ENCODE results near the gene CRYGC. TPM values are rescaled to one million over a fixed set of nuclear protein-coding genes. Genes with fewer than 3 reads are reported as not detected.

Gene CRYGC
- total and polyA plus RNA-seq, 2 of the 8 experiments (the other 6 are each of a cell fraction or from before 2014, with no cell fraction given) = not detected

DNA sequence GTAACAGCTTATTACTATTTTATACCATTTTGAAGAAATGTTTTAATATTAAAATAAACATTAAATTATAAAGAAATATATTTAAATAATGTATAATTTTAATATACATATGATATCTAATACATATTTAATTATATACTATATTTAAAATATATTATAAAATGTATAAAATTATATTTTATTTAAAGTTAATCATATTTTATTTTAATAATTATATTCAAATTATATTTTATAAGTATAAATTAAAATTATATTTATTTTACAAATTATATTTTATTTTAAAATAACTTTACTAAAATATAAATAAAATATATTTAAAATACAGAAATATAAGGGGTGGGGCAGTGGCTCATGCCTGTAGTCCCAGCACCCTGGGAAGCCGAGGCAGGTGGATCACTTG, 7.4 kb downstream of the CRYGC start:
- ChIA-PET CTCF (ENCODE audit: partially characterized antibody) (interaction anchor here (1.5 to 1.7 kb wide), 3 partner anchors 9 to 25 kb away, joined by 4 to 7 read pairs (median 5); no protein-coding TSS in a partner anchor), POLR2A (ENCODE audit: partially characterized antibody) (no interaction called here)
- DNase-seq (ENCODE audit: low read depth in 1 of 2, low spot score in 2 of 2) (no peak), FAIRE-seq (no peak)
- Histone ChIP-seq H3K4me1 (replicated peaks in 1 of 4; ENCODE audit: control insufficient read depth in 3 of 4, insufficient read depth in 4 of 4, low read length in 3 of 4) (no peaks in the 10 kb centered on the region), H2AK5ac (ENCODE audit: low read depth, low read length) (no peak overlapping the region), H2BK15ac (ENCODE audit: low read length) (no peak overlapping the region), H3K14ac (ENCODE audit: insufficient read length) (no peak overlapping the region), H4K91ac (replicated peaks; ENCODE audit: insufficient read length, low read length) (no peak overlapping the region), H3K27me3 (replicated peaks in 1 of 4; ENCODE audit: control insufficient read depth in 3 of 4, extremely low read depth in 1 of 4, insufficient read depth in 3 of 4, low read length in 3 of 4) (no peaks in the 10 kb centered on the region), H3K18ac (ENCODE audit: extremely low read depth, low read length) (no peak overlapping the region), H3K79me1 (ENCODE audit: low read depth, low read length) (no peaks in the 10 kb centered on the region), H4K8ac (ENCODE audit: extremely low read depth, insufficient read depth, low read length) (no peak overlapping the region), H3K4me3 (ENCODE audit: extremely low read depth in 1 of 4, insufficient read depth in 2 of 4, low read depth in 3 of 4, low read length in 4 of 4) (no peak overlapping the region), H3K9ac (replicated peaks in 1 of 4; ENCODE audit: extremely low read depth in 1 of 4, low read depth in 3 of 4, low read length in 3 of 4) (no peak overlapping the region), H4K20me1 (replicated peaks in 1 of 2; ENCODE audit: control insufficient read depth in 1 of 2, insufficient read depth in 2 of 2, low read length in 2 of 2) (no peaks in the 10 kb centered on the region), H3K4ac (replicated peaks; ENCODE audit: insufficient read length, low read depth, low read length) (no peak overlapping the region), H3K79me2 (ENCODE audit: control insufficient read depth in 1 of 2, insufficient read depth in 2 of 2, low read length in 2 of 2) (no peaks in the 10 kb centered on the region), H2BK120ac (replicated peaks; ENCODE audit: low read depth, low read length) (no peak overlapping the region), H3K36me3 (ENCODE audit: control insufficient read depth in 2 of 4, insufficient read depth in 4 of 4, low read length in 3 of 4) (no peaks in the 10 kb centered on the region), H4K5ac (ENCODE audit: insufficient read length, low read depth, low read length) (no peak overlapping the region), H2AFZ (ENCODE audit: low read length) (no peak overlapping the region), H3K23ac (ENCODE audit: insufficient read length) (no peak overlapping the region), H3K27ac (ENCODE audit: low read depth, low read length) (no peak overlapping the region), H2BK5ac (ENCODE audit: low read depth, low read length) (no peak overlapping the region), H3K4me2 (ENCODE audit: insufficient read depth in 1 of 2, low read depth in 2 of 2, low read length in 2 of 2) (no peak overlapping the region), H3K56ac (replicated peaks; ENCODE audit: insufficient read length, low read depth, low read length) (no peak overlapping the region), H3K9me3 (ENCODE audit: insufficient read depth in 2 of 2, low read depth in 1 of 2, low read length in 1 of 2) (no peaks in the 10 kb centered on the region), H3K23me2 (ENCODE audit: low read depth, low read length) (no peaks in the 10 kb centered on the region), H2BK20ac (ENCODE audit: low read length) (no peak overlapping the region), H2BK12ac (ENCODE audit: low read depth, low read length) (no peak overlapping the region)
- TF ChIP-seq YY1 (IDR thresholded peaks at IDR 0.05; ENCODE audit: low read depth, low read length) (no peak), SAP30 (IDR thresholded peaks at IDR 0.05; ENCODE audit: insufficient read depth, insufficient replicate concordance, low read length) (no peak), JUN (IDR thresholded peaks at IDR 0.05; ENCODE audit: low read depth, low read length) (no peak), BACH1 (IDR thresholded peaks at IDR 0.05; ENCODE audit: low read length) (no peak), EGR1 (IDR thresholded peaks at IDR 0.05; ENCODE audit: borderline replicate concordance, low read depth, low read length) (no peak), RXRA (IDR thresholded peaks at IDR 0.05; ENCODE audit: insufficient read depth, low read depth, low read length) (no peak), CHD2 (IDR thresholded peaks at IDR 0.05; ENCODE audit: low read length) (no peak), SIX5 (IDR thresholded peaks at IDR 0.05; ENCODE audit: low read depth, low read length) (no peak), SUZ12 (IDR thresholded peaks at IDR 0.05; ENCODE audit: low read length) (no peak), SP4 (IDR thresholded peaks at IDR 0.05; ENCODE audit: low read length) (no peak), ZNF274 (IDR thresholded peaks at IDR 0.05; ENCODE audit: borderline replicate concordance, extremely low read depth, low read length) (no peak)
- 96% methylated on average over 1 of the region's 1 CpG; no CpG with 5 or more reads in 1 of the 2 experiments for WGBS, 2 experiments (ENCODE audit: extremely low coverage in 1 of 2, insufficient coverage in 1 of 2, insufficient read length in 1 of 2, insufficient replicate concordance in 2 of 2, low coverage in 1 of 2, low lambda C conversion rate in 2 of 2, missing lambda C conversion rate in 1 of 2)

Measured in H1 (cell line).